Cardiac muscle cell (in vitro differentiated cells and primary cell): ENCODE measurements around the gene KRT5. TPM values are rescaled to one million over a fixed set of nuclear protein-coding genes. Genes with fewer than 3 reads are reported as not detected.

Experiments
- DNase-seq, 2 donors: peaks; one replicate each; pipeline versions ENCODE4 v3.0.0 to v3.0.0-alpha.2; 2010 to 2017; ENCODE audit warnings: low read depth in 1 of 2, low spot score in 1 of 2
- H3K27ac ChIP-seq: fragments of 200-600 bp; sonication (generic); 2 replicates; pipeline ENCODE4 v1.5.1; 2016
- H3K27me3 ChIP-seq: fragments of 200-600 bp; sonication (generic); 2 replicates; pipeline ENCODE4 v1.6.0; 2016; ENCODE audit warnings: control low read depth
- H3K36me3 ChIP-seq: fragments of 200-600 bp; sonication (generic); 2 replicates; pipeline ENCODE4 v1.5.1; 2016; ENCODE audit warnings: control low read depth
- H3K4me1 ChIP-seq: fragments of 200-600 bp; sonication (generic); 2 replicates; pipeline ENCODE4 v1.8.1; 2017; ENCODE audit warnings: low read depth, mild to moderate bottlenecking, mixed run types
- H3K4me3 ChIP-seq: fragments of 200-600 bp; sonication (generic); 2 replicates; pipeline ENCODE4 v1.5.1; 2016; ENCODE audit warnings: mild to moderate bottlenecking
- H3K9me3 ChIP-seq: fragments of 200-600 bp; sonication (generic); 2 replicates; pipeline ENCODE4 v1.5.1; 2017; ENCODE audit warnings: low read depth, mild to moderate bottlenecking, control low read depth
- polyA plus RNA-seq: library from polyadenylated mRNA; unstranded; fragments of >200 nt; fragmentation: Nextera tagmentation; extraction: Ambion mirVana; gene quantifications from 2 replicates; pipeline ENCODE4 v1.2.1, GENCODE V29; 2016
- total RNA-seq: library from RNA; depleted of rRNA; stranded (reverse); fragments of >200 nt; gene quantifications from 2 replicates; pipeline ENCODE4 v1.2.3, GENCODE V29; 2016
- TF ChIP-seq, protein P1 (sequence below): IDR thresholded peaks from 2 replicates; pipeline ENCODE4 v1.5.1; 2012; ENCODE audit warnings: low read depth, mild to moderate bottlenecking, low read length

Gene KRT5
- not detected in 2 replicates for total RNA-seq
- 0.23 TPM in 1 of 2 replicates, not detected in the other for polyA plus RNA-seq

DNA sequence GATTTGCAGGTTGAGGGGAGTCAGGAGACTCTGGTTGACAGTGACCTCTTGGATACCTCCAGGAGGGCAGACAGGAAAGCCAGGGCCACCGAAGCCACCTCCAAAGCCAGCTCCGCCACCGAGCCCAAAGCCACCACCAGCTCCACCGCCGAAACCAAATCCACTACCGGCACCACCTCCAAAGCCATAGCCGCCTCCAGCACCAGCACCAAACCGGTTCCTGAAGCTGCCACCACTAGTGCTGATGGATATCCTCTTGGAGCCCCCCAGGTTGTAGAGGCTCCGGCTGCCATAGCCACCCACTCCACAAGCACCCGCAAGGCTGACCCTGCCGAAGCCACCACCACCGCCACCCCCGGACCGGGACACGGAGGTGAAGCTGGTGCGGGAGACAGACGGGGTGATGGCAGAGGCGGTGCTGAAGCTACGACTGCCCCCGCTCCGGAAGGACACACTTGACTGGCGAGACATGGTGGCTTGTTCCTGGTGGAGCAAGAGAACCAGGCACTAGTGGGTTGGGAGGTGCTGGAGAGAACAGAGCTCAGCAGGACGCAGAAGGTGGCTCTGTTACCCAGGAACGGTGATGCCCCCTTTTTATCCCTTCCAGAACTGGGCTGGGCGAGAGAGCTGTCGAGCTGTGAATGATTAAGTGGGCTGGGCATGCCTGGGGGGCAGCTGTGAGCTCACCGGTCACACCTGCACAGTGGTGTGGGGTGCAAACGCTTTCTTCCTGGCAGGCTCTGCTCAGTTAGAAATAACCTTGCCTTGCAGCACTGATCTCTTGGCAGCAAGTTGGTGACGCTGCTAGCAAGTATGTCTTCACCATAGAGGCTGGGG lies at the start of gene KRT5:
Gene KRT5 (minus strand): TSS at position 569 of the 837 bp plus-strand sequence. CDS start 98 bp downstream, at position 471.
- H3K4me3 ChIP-seq, result no peak within 1 kb of the TSS
- no peaks in the 10 kb centered on the region for H3K9me3 ChIP-seq
- TF ChIP-seq, protein P1, sequence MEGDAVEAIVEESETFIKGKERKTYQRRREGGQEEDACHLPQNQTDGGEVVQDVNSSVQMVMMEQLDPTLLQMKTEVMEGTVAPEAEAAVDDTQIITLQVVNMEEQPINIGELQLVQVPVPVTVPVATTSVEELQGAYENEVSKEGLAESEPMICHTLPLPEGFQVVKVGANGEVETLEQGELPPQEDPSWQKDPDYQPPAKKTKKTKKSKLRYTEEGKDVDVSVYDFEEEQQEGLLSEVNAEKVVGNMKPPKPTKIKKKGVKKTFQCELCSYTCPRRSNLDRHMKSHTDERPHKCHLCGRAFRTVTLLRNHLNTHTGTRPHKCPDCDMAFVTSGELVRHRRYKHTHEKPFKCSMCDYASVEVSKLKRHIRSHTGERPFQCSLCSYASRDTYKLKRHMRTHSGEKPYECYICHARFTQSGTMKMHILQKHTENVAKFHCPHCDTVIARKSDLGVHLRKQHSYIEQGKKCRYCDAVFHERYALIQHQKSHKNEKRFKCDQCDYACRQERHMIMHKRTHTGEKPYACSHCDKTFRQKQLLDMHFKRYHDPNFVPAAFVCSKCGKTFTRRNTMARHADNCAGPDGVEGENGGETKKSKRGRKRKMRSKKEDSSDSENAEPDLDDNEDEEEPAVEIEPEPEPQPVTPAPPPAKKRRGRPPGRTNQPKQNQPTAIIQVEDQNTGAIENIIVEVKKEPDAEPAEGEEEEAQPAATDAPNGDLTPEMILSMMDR, result no peak
- no peaks in the 10 kb centered on the region for H3K4me1 ChIP-seq
- DNase-seq, result no peak
- H3K27ac ChIP-seq, result no peak within 1 kb of the TSS
- peaks cover 3% of the 10 kb centered on the region for H3K27me3 ChIP-seq
- H3K36me3 ChIP-seq, result no peaks in the 10 kb centered on the region

DNA sequence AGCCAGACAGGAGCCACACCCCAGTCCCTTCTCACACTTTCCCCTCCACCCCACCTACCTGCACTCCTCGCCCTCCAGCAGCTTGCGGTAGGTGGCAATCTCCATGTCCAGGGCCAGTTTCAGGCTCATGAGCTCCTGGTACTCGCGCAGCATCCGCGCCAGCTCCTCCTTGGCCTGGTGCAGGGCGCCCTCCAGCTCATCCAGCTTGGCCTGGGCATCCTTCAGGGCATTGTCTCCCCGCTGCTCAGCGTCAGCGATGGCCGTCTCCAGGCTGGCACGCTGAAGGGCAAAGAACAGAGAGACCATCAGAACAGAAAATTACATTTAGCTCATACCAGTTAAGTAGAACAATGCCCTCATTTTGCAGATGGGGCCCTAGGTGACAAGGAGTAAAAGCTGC lies 47.9 kb upstream of the KRT5 start:
- Histone ChIP-seq H3K27me3 (peaks cover 49% of the 10 kb centered on the region), H3K4me1 (peaks cover 9% of the 10 kb centered on the region), H3K9me3 (no peaks in the 10 kb centered on the region), H3K4me3 (no peak overlapping the region), H3K36me3 (no peaks in the 10 kb centered on the region), H3K27ac (no peak overlapping the region)
- DNase-seq, result no peak
- TF ChIP-seq, protein P1, result no peak

DNA sequence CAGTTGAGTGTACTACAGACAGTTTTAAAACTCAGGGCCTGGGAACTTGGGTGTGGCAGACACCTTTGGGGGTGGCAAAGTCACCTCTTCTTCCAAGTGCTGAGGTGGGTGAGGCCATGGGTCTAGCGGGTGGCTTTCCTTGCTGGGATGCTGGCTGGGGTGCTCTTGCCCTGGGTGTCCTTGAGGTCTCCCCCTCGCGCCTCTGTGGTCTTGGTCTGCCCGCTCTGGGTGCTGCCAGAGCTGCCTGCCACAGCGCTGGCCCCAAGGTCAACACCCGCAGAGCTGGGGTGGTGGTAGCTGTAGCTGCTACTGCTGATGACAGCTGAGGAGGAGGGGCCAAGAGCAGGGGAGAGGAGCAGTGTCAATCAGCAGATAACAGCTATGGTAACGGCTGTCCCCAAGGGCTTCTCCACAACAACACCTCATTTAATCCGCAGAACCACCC lies 46.7 kb upstream of the KRT5 start:
- H3K27ac ChIP-seq, result no peak overlapping the region

DNA sequence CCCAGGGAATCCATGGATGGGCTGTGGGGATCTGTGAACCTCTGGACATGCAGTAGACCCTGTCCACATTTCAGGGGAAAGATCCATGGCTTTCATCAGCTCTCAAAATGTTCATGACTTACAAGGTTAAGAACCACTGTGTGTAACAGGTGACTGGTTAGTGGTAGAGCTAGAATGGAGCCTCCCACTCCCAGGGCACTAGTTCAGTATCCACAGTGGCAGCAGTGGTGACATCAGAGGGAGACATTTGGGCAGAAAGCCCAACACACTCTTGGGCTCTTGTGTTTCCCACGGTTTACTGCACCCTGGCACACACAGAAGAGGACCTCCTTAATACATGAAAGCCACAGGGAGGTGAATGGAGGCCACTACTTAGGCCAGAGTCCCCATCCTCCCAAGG lies 44.4 kb upstream of the KRT5 start:
- Histone ChIP-seq H3K27me3 (peaks cover 51% of the 10 kb centered on the region), H3K4me3 (no peak overlapping the region), H3K36me3 (no peaks in the 10 kb centered on the region), H3K27ac (no peak overlapping the region), H3K4me1 (peaks cover 9% of the 10 kb centered on the region), H3K9me3 (no peaks in the 10 kb centered on the region)
- DNase-seq, result no peak
- TF ChIP-seq, protein P1, result no peak

More for the DNA sequence above, 46.7 kb upstream of the KRT5 start:
- Histone ChIP-seq H3K27me3 (peaks cover 48% of the 10 kb centered on the region), H3K4me3 (no peak overlapping the region), H3K9me3 (no peaks in the 10 kb centered on the region), H3K4me1 (peaks cover 9% of the 10 kb centered on the region), H3K36me3 (no peaks in the 10 kb centered on the region)
- TF ChIP-seq, protein P1, result no peak
- peak; percentile 13 to 74 for DNase-seq

DNA sequence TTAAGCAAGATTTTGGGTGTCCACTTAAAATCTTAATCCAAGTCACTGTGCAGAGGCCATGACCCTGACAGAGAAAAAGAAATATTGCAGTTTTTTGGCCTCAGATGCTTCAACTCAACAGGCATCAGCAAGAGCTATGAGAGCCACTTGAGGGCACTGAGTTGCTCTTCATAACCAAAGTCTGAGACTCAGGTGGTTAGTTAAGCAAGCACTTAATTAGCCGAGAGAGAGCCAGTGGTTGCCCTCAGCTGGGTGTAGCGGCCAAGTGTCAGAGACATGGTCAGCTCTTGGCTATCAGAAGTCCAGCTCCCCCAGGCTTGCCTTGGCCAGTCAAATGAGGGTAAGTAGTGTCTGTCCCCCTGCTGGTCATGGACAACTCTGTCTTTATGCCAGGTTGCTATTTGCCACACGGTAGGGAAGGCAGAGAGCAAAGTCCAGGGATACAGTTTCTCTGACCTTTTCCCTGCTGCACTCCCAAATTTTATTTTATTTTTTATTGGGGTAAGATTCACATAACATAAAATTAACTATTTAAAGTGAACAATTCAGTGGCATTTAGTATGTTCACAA lies 41.8 kb upstream of the KRT5 start:
- H3K36me3 ChIP-seq, result no peaks in the 10 kb centered on the region
- no peak for DNase-seq
- H3K9me3 ChIP-seq, result no peaks in the 10 kb centered on the region
- H3K27me3 ChIP-seq, result peaks cover 58% of the 10 kb centered on the region
- no peak overlapping the region for H3K27ac ChIP-seq
- TF ChIP-seq, protein P1, result peak; percentile 45
- no peak overlapping the region for H3K4me3 ChIP-seq
- H3K4me1 ChIP-seq, result peaks cover 2% of the 10 kb centered on the region
